Fibroblast of skin of left quadriceps (primary cell): ENCODE measurements around the gene ARHGAP15.
A peak's percentile ranks its signal among the peaks of the same experiment; 100 is the strongest.

Experiments
- DNase-seq, 2 experiments: peaks; one replicate each; pipeline ENCODE4 v3.0.0-alpha.2; 2013; ENCODE audit warnings: low read depth in 2 of 2

The ARHGAP15 gene

GRCh38 chr2:143225931-143226330 lies 96.7 kb downstream of the ARHGAP15 start:
- DNase-seq, result no peak

GRCh38 chr2:143226714-143227541 lies 97.7 kb downstream of the ARHGAP15 start:
- no peak for DNase-seq

- no peak for DNase-seq
Measured at GRCh38 chr2:143229411-143229810, 100.2 kb downstream of the ARHGAP15 start.

GRCh38 chr2:143229952-143230351 lies 100.7 kb downstream of the ARHGAP15 start:
- DNase-seq, result no peak

- no peak for DNase-seq
Measured at GRCh38 chr2:143230506-143231253, 101.5 kb downstream of the ARHGAP15 start.

GRCh38 chr2:143231254-143231645 lies 102.0 kb downstream of the ARHGAP15 start:
- no peak for DNase-seq

- DNase-seq, result no peak
Measured at GRCh38 chr2:143237146-143237777, 108.0 kb downstream of the ARHGAP15 start.

- DNase-seq, result peak; percentile 10
Measured at GRCh38 chr2:143241403-143242088, 112.3 kb downstream of the ARHGAP15 start.

- no peak for DNase-seq
Measured at GRCh38 chr2:143246246-143246645, 117.0 kb downstream of the ARHGAP15 start.

- DNase-seq, result no peak
Measured at GRCh38 chr2:143246815-143247744, 117.9 kb downstream of the ARHGAP15 start.

- DNase-seq, result no peak
Measured at GRCh38 chr2:143248631-143249030, 119.4 kb downstream of the ARHGAP15 start.

- DNase-seq, result no peak
Measured at GRCh38 chr2:143251681-143252080, 122.5 kb downstream of the ARHGAP15 start.

- no peak for DNase-seq
Measured at GRCh38 chr2:143252138-143252907, 123.1 kb downstream of the ARHGAP15 start.

- no peak for DNase-seq
Measured at GRCh38 chr2:143254110-143254509, 124.9 kb downstream of the ARHGAP15 start.

- no peak for DNase-seq
Measured at GRCh38 chr2:143255086-143255485, 125.9 kb downstream of the ARHGAP15 start.

GRCh38 chr2:143255899-143256298 lies 126.7 kb downstream of the ARHGAP15 start:
- DNase-seq, result no peak

GRCh38 chr2:143258126-143258892 lies 129.1 kb downstream of the ARHGAP15 start:
- DNase-seq, result no peak

GRCh38 chr2:143259368-143259958 lies 130.2 kb downstream of the ARHGAP15 start:
- DNase-seq, result peak; percentile 34 to 36

- no peak for DNase-seq
Measured at GRCh38 chr2:143261986-143262385, 132.8 kb downstream of the ARHGAP15 start.
